RKO (cell line): ENCODE results near the gene COLEC12.

ENCODE experiments used
- DNase-seq: peaks from one replicate; pipeline ENCODE4 v3.0.0-alpha.2; 2016; ENCODE audit warnings: low spot score

Gene COLEC12

GRCh38 chr18:275486-275885, 225.0 kb downstream of the COLEC12 start:
- no peak for DNase-seq

DNA sequence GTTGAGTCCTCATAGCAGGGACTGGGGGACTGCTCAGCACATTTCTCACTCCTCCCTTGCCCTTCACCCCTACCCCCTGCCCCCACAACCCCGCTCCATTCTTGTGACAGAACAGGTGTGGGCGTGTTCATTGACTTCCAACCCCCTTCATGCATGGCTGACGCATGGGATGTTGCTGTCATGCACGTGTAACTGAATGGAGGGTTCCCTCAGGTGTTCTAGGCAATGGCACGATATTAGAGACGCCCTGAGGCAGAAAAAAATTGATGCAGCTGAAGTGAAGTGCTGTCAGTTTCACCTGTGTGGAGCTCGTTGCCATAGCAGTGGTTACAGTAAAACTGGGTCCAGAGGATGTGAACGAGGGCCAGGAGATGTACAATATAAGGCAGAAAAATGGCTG, 226.2 kb downstream of the COLEC12 start:
- DNase-seq = no peak

DNA sequence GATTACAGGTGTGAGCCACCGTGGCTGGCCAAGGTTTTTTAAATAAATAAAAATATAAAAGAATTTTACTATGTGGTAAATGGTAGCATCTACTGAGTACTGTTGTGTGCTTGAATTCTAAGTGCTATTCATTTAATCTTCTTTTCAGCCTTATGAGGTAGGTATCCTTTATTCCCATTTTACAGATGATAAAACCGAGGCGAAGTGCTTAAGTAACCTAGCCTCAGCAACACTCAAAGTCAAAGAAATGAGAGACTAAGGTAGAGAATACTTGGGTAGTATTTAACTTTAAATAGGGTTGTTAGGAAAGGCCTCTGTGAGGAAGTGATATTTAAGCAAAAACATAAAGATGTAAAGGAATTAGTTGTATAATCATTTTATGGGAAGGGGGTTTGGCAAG, 227.0 kb downstream of the COLEC12 start:
- DNase-seq = no peak

GRCh38 chr18:272650-273049, 227.9 kb downstream of the COLEC12 start:
- no peak for DNase-seq

- no peak for DNase-seq
These were observed 230.9 kb downstream of the COLEC12 start for GRCh38 chr18:269480-270095.

DNA sequence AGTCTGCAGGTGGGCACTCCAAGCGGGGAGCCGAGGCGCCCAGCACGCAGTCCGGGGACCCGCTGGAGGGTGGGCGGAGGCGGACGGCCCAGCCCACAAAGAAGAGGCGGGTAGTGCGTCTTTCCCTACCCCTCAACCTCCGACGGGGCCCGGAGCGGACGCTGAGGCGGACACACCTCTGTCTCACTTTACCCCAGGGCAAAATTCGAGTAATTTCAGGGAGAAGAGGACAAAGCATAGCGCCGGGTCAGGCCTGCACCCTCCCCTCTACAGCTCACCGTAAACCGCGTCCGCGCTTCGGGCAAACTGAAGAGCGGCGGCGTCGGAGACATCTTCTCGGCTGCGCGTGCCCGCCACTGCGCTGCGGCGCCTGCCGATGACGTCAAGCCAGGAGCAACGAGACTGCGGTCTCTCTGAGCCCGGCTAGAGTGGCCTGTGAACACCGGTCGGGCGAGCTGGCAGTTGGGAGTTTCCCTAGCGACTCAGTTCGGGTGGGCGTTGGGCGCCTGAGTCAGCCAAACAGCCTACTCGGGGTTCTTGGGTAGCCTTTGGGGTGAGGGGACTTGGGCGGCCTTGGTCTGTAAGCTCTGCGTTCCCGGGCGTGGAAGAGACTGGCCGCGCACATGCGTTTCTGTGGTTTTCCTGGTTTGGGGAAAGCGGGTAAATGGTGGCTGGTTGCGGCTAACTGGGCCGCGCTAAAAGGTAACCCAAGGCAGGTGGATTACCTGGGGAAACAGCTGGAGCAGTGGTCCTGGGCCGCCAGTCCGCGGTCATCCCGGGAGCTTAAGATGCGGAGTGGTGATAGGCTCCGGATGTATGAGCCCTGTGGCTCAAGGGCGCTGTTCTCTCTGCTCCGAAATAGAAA, 232.6 kb downstream of the COLEC12 start, which contains the start of gene THOC1:
TSS of gene THOC1 (minus strand) at position 360 of the 865 bp plus-strand sequence. CDS start at position 332, 28 bp downstream.
- DNase-seq = peak; percentile 97

- DNase-seq = peak; percentile 52
These were observed 233.2 kb downstream of the COLEC12 start for GRCh38 chr18:267380-267687.
